ENCODE results near the gene NEGR1. TPM values are rescaled to one million over a fixed set of nuclear protein-coding genes. Genes with fewer than 3 reads are reported as not detected.

Gene NEGR1
- total and polyA plus RNA-seq, 4 donors, result 0.86 to 7.3 (median 2.5) TPM

GRCh38 chr1:72202761-72203160, 79.6 kb downstream of the NEGR1 start:
- Histone ChIP-seq H3K9ac (ENCODE audit: insufficient read depth in 1 of 2, low read length in 2 of 2) (no peak overlapping the region), H3K27ac (ENCODE audit: low read depth in 1 of 2, low read length in 1 of 2) (no peak overlapping the region), H3K9me3 (ENCODE audit: control insufficient read depth in 4 of 4, insufficient read depth in 3 of 4, low read length in 3 of 4) (peaks cover 0 to 5% (median 0%) of the 10 kb centered on the region in 4 donors), H3K4me3 (no peak overlapping the region), H3K4me1 (ENCODE audit: control insufficient read depth in 5 of 5, insufficient read depth in 5 of 5, low read length in 5 of 5) (no peaks in the 10 kb centered on the region), H3K27me3 (ENCODE audit: control insufficient read depth in 3 of 3, insufficient read depth in 3 of 3, low read length in 2 of 3) (no peaks in the 10 kb centered on the region), H3K36me3 (ENCODE audit: control insufficient read depth in 4 of 4, insufficient read depth in 4 of 4, low read length in 4 of 4) (no peaks in the 10 kb centered on the region)
- no peak for TF ChIP-seq CTCF (IDR thresholded peaks at IDR 0.05; ENCODE audit: control extremely low read depth, extremely low read depth)
- no peak for DNase-seq
- ATAC-seq (ENCODE audit: insufficient read depth, low FRiP score), result no peak
- WGBS, 2 donors, result 58 to 67% methylated on average over 2 of the region's 2 CpGs

GRCh38 chr1:72197786-72198185, 84.6 kb downstream of the NEGR1 start:
- no peaks in the 10 kb centered on the region for H3K4me1 ChIP-seq (ENCODE audit: control insufficient read depth in 5 of 5, insufficient read depth in 5 of 5, low read length in 5 of 5)
- H3K9me3 ChIP-seq (ENCODE audit: control insufficient read depth in 4 of 4, insufficient read depth in 3 of 4, low read length in 3 of 4), result peaks cover 0 to 5% (median 0%) of the 10 kb centered on the region in 4 donors
- H3K27me3 ChIP-seq (ENCODE audit: control insufficient read depth in 3 of 3, insufficient read depth in 3 of 3, low read length in 2 of 3), result no peaks in the 10 kb centered on the region
- no peak overlapping the region for H3K27ac ChIP-seq (ENCODE audit: low read depth in 1 of 2, low read length in 1 of 2)
- no peak for DNase-seq
- H3K9ac ChIP-seq (ENCODE audit: insufficient read depth in 1 of 2, low read length in 2 of 2), result no peak overlapping the region
- no peak for TF ChIP-seq CTCF (IDR thresholded peaks at IDR 0.05; ENCODE audit: control extremely low read depth, extremely low read depth)
- no peaks in the 10 kb centered on the region for H3K36me3 ChIP-seq (ENCODE audit: control insufficient read depth in 4 of 4, insufficient read depth in 4 of 4, low read length in 4 of 4)
- 69 to 91% methylated on average over 3 of the region's 3 CpGs for WGBS, 2 donors
- H3K4me3 ChIP-seq, result no peak overlapping the region
- ATAC-seq (ENCODE audit: insufficient read depth, low FRiP score), result no peak

- Histone ChIP-seq H3K4me1 (ENCODE audit: control insufficient read depth in 5 of 5, insufficient read depth in 5 of 5, low read length in 5 of 5) (no peaks in the 10 kb centered on the region), H3K27ac (ENCODE audit: low read depth in 1 of 2, low read length in 1 of 2) (no peak overlapping the region), H3K36me3 (ENCODE audit: control insufficient read depth in 4 of 4, insufficient read depth in 4 of 4, low read length in 4 of 4) (no peaks in the 10 kb centered on the region), H3K9me3 (ENCODE audit: control insufficient read depth in 4 of 4, insufficient read depth in 3 of 4, low read length in 3 of 4) (no peaks in the 10 kb centered on the region), H3K27me3 (ENCODE audit: control insufficient read depth in 3 of 3, insufficient read depth in 3 of 3, low read length in 2 of 3) (no peaks in the 10 kb centered on the region), H3K9ac (ENCODE audit: insufficient read depth in 1 of 2, low read length in 2 of 2) (no peak overlapping the region), H3K4me3 (no peak overlapping the region)
- no peak for TF ChIP-seq CTCF (IDR thresholded peaks at IDR 0.05; ENCODE audit: control extremely low read depth, extremely low read depth)
- ATAC-seq (ENCODE audit: insufficient read depth, low FRiP score) (no peak), DNase-seq (peak in 1 of 3 donors; percentile 34)
- WGBS, 2 donors, result 93 to 96% methylated on average over 1 of the region's 1 CpG
Observed at GRCh38 chr1:72186733-72187307, 95.5 kb downstream of the NEGR1 start.

All from lung (tissue), 12 donors.